SKM-1 treated with dmso at 0.1 percent for 144 hours (cell line): ENCODE results near the gene PRPH2.
"Not testable (repeated sequence)": the region's sequence is repeated elsewhere in the genome, so short reads cannot be mapped to it uniquely, and the experiment has no call there.

Experiments
- DNase-seq: peaks from one replicate; lab custom pipeline; 2025; ENCODE audit not compliant: unreplicated experiment; lab: John Stamatoyannopoulos, UW

PRPH2 gene

GRCh38 chr6:42702200-42702599 lies 20.2 kb downstream of the PRPH2 start:
- no peak for DNase-seq

DNA sequence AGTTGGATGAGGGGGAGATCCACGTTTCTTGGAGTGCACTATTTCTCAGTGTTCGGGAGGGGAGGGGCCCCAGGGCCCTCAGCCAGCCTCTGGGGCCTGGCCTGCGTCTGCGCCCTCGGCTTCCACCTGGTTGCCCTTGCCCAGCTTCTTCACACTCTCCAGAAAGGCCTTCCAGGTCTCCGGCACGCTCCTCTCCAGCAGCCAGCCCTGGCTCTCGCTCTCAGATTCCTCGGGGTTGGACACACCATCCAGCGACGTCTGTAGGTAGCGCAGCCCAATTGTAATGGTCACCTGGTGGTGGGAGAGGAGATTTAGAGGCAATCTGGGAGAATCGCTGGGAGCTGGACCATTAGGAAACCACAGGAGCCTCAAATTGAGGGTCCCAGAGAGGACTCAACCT lies 24.2 kb downstream of the PRPH2 start:
- DNase-seq: no peak

- no peak for DNase-seq
Observed at GRCh38 chr6:42697268-42697655, 25.1 kb downstream of the PRPH2 start.

DNA sequence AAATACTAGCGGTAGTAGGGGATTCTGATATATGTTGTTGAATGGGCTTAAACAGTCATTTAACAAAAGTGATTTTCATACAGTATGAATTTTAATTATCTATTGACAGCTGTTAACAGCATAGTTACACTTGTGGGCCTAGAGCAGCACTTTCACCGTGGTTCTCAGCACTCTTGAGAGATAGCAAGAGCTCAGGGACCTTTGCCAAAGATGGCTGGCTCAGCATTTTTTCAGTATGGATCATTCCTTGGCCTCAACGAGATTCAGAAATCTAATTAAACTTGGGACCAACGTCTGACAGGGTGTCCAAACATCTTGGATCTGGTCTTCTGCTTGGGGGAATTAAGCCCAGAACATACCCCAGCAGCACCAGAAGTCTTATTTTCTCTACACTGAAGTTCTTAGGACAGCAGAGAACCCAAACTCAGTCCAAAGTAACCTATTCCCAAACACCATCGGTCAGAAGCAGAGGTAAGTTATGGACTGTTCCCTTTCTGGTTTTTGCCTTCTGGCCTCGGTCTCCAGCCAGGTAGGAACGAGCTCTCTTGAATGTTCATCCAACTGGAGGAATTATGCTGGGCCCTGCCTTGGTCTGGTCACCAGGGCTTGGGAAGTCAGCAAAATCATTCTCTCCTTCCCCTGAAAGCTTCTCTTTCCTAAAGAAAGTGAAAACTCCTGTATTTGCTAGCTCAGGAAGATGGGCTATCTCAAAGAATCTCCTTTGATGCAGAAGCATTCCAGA lies 25.7 kb downstream of the PRPH2 start:
- DNase-seq: no peak

DNA sequence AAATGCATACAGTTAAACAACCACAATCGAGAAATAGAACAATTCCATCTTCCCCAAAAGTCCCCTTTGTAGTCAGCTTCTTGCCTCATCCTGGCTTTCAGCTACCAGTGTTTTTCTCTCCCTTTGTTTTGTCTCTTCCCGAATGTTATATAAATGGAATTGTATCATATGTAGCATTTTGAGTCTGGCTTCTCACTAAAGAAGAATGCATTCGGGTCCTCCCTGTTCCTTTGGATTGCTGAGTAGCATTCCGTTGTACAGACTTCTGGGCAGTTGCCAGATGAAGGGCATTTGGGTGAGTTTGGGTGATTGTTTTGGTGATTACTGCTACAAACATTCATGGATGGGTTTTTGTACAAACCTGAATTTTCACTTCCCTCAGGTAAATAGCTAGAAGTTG lies 27.8 kb downstream of the PRPH2 start:
- no peak for DNase-seq

DNA sequence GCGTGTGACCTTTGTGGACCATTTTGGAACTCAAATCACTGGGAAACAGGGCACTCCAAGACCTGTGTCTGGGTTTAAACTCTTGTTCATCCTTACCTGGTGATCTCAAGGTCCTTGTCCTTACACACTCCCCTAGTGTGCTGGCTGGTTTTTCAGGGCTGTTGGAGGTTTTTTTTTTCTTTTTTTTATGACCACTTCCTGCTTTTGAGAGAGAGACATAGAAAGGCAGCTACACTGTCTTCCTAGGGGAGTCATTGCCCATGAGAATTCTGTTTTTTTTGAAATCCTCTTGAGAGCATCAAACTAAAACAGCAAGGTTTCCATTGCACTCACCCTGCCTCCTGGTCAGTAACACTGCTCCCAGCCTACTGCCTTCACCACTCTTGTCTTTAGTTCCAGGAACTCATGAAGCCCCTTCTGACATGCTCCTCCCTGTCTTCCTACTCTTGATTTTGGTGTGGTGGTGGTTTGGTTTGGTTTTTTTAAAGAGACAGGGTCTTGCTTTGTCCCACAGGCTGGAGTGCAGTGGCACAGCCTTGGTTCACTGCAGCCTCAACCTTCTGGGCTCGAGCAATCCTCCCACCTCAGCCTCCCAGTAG lies 28.6 kb downstream of the PRPH2 start:
- DNase-seq: no peak

DNA sequence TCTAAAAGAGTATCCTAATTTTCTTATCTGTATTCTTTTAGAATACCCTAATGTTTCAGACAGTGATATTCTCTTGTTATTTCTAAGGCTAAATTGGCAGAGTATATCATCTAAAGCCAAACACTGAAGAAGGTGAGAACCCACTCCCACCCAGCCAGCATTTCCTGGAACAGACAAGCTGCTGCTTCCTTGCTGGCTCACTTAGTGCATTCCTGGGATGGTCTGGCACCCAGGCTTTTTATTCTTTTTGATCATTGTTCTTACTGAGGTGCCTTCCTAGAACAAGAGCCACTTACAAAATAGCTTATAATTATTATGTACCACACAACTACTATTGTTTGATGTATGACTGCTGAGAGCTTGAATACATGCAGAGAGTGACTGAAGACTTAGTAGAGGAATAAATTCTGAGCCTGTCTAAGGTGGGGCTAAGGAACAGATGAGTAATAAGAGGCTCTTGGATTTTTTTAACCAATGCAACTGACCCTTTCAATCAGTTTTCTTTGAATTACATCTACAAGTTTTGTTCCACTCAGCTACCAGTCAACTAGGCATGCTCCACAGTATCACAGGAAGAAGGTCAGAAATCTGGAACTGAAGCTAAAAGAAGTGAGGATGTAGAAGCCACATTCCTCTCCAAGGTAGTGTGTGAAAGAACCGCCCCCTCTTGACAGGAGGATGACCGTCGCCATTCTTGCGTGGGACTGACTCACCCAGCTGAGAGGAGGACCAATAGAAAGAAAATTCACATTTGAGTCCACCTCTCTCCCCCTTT lies 30.1 kb downstream of the PRPH2 start:
- DNase-seq: no peak

- DNase-seq: no peak
Observed at GRCh38 chr6:42690872-42691271, 31.5 kb downstream of the PRPH2 start.

DNA sequence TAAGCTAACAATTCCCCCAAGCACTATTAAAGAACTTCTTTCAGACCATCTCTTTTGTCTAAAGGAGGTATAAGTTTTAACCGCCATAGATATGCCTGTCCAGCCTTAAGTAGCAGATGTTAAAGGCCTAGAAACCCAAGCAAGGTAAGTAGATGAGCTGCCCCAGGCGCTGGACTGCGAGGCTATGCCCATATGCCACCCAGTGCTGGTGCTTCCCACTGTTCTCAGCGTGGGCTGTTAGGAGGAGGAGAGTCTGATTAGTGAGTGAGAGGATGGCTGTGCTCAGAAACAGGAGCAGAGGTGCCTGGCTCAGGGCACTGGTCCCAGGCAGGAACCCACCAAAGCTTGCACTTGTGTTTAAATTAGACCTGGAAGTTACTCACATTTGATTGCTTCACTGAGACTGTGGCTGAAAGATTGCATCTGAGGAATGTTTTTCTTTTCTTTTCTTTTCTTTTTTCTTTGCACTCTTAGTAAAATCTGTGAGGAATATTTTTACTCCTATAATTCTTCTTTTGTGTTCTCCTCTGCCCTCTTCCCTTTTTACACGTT lies 32.2 kb downstream of the PRPH2 start:
- DNase-seq: no peak

GRCh38 chr6:42689371-42689770 lies 33.0 kb downstream of the PRPH2 start:
- DNase-seq: no peak

DNA sequence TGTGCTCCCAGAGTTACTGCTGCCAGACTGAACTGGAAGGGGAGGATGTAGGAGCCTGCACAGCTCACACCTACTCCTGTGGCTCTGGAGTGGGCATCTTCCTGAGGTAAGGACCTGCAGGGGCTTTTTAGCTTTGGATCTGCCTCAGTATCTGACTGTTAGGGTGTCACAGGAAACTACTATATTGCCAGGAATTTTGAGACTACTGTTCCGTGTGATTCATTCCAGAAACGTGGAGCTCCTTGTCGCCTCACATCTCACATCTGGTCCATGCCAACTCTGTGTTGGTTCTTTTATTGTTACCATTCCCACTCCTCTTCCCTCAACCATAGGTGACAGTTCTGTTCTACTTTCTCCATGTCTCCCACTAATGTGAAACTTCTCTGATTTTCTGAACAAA lies 34.1 kb downstream of the PRPH2 start:
- no peak for DNase-seq

- DNase-seq: no peak
Observed at GRCh38 chr6:42679358-42679757, 43.0 kb downstream of the PRPH2 start.

- DNase-seq: no peak
Observed at GRCh38 chr6:42674780-42675179, 47.6 kb downstream of the PRPH2 start.

DNA sequence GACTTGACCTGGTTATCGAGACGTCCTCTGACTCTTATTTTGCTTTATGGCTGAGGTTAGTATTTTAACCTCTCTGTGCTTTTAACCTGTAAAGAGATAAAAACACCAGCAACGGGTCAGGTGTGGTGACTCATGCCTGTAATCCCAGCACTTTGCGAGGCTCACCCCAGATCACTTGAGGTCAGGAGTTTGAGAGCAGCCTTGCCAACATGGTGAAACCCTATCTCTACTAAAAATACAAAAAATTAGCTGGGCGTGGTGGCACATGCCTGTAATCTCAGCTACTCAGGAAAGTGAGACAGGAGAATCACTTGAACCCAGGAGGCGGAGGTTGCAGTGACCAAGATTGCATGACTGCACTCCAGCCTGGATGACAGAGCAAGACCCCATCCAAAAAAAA lies 48.0 kb downstream of the PRPH2 start:
- not testable (repeated sequence) for DNase-seq

DNA sequence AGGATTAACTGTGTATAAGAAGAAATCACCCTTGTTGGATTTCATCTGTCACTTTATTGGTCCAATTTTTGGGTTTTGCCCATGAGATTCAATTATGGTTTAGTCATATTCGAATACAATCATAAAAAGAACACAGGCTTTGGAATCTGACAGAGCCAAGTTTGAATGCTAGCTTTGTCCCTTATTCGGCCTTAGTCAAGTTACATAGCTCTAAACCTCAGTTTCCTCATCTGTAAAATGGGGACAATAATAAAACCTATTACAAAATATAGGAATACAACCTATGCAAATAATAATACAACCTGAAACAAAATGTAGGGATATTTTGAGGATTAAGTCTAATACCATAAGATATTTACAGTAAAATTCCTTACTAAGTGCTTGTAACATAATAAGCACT lies 57.7 kb downstream of the PRPH2 start:
- DNase-seq: no peak

- DNase-seq: peak; percentile 62
Observed at GRCh38 chr6:42661540-42662153, 60.8 kb downstream of the PRPH2 start.

DNA sequence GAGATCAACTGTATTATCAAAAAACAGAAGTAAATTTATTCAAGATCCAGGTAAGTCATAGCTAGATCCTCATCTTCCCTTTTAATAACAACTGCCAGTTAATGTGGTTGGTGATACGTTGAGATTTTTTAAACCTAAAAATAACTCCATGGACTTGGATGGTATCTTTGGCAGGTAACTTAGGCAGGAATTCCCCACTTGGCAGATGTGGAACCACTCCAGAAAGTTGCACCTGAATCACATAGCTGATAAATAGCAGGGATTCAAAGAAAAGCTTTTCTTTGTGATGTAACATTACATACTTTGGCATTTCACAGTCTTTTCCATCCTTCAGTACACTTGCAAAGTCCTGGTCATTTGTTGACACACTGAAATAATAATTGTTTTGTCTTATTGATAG lies 62.6 kb downstream of the PRPH2 start:
- no peak for DNase-seq

GRCh38 chr6:42653851-42654250 lies 68.5 kb downstream of the PRPH2 start:
- no peak for DNase-seq

DNA sequence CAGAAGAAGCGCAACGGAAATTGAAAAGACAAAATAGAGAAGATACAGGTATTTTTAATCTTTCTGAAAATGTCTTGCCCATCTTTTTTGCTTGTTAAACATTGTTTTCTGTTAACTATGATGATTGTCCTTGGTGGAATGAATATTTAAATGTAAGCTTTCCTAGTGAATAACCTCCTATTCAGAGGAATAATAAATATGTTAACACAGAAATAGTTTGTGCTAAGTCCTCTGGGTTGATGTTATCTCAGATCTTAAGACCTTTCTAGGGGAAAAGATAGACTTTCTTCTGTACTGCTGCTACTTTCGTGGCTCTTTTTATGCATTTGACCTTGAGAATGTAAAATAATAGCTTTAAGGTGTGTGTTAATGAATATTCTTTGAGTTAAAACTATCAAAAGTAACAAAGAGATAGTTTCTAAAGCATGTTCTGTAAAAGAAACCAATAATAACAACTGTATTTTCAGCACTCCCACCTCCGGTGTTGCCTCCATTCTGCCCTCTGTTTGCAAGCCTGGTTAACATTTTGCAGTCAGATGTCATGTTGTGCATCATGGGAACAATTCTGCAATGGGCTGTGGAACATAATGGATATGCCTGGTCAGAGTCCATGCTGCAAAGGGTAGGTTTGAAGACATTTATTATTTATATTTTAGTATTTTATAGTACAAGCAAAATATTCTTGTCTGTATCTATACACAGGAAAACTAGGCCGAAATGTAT lies 70.2 kb downstream of the PRPH2 start:
- no peak for DNase-seq
